Brain microvascular endothelial cell (primary cell): ENCODE results near the gene SLFN12.

ENCODE experiments used
- DNase-seq: peaks from one replicate; pipeline ENCODE4 v3.0.0-alpha.2; 2020
- H3K27ac ChIP-seq: fragments of 250-450 bp; sonication (Bioruptor Pico); 2 replicates; pipeline ENCODE4 v1.5.1; 2020; ENCODE audit warnings: mild to moderate bottlenecking, moderate library complexity
- H3K27me3 ChIP-seq: fragments of 250-450 bp; sonication (Bioruptor Pico); replicated peaks from 2 replicates; pipeline ENCODE4 v1.5.1; 2020; ENCODE audit warnings: mild to moderate bottlenecking
- H3K36me3 ChIP-seq: fragments of 250-450 bp; sonication (Bioruptor Pico); replicated peaks from 2 replicates; pipeline ENCODE4 v1.5.1; 2020; ENCODE audit warnings: mild to moderate bottlenecking
- H3K4me3 ChIP-seq: 2 replicates; pipeline ENCODE4 v1.5.1; 2011; ENCODE audit warnings: low read depth, mild to moderate bottlenecking, control low read depth, low read length, moderate library complexity
- CTCF ChIP-seq: IDR thresholded peaks from 2 replicates; pipeline ENCODE4 v1.5.1; 2011; ENCODE audit warnings: low read depth, mild to moderate bottlenecking, moderate library complexity, low read length, control low read depth, inconsistent platforms; ENCODE audit errors: missing control alignments
- in situ Hi-C: cut with HindIII; loops from 2 replicates; pipeline ENCODE4 v1.10.0; 2017; ENCODE audit warnings: low sequenced_read_pairs, low pct_ligation_motif_present

The SLFN12 gene

DNA sequence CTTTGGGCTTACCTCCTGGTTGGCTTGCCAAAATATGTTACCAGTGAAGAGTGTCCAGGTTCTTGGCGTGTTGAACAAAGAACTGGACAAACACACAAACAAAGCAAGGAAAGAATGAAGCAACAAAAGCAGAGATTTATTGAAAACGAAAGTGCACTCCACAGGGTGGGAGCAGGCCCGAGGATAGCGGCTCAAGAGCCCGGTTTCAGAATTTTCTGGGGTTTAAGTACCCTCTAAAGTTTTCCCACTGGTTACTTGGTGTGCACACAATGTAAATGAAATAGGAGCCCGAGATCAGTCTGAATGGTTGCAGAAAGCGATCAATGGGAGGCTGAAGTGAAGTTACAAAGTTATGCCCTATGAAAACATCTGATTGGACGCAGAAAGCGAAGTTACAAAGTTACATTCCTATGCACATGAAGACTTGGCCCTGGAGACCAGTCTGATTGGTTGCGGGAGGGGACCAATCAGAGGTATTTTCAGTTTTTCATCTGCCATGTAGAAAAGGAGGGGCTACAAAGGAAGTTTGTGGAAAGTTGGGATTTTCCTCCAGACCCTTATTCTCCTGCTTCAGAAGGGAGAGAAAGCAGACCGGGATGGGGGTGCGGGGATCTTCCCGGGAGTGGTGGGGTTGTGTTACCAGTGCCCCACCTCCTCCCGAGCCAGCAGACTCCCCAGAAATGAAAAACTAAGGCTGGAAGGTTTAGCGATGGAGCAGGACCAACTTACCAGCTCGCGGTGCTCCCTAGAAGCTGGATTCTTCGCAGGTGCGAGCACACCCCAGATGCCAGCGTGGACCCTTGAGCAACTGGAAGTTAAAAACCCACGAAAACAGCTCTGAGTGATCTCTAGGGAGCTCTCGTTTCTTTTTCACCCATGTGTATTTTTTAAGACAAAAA lies at the start of gene SLFN12:
SLFN12 (minus strand) TSS at position 325 of the 899 bp plus-strand sequence. CDS start 9,472 bp downstream, outside the sequence.
- in situ Hi-C loops: no loop called here
- Histone ChIP-seq H3K36me3 (no peaks in the 10 kb centered on the region), H3K27me3 (no peaks in the 10 kb centered on the region), H3K27ac (peak within 1 kb of the TSS; percentile 75), H3K4me3 (peak within 1 kb of the TSS; percentile 69)
- TF ChIP-seq CTCF: no peak
- peak; percentile 95 for DNase-seq

GRCh38 chr17:35479271-35479670 lies 47.0 kb upstream of the SLFN12 start:
- H3K4me3 ChIP-seq: no peak overlapping the region
- H3K36me3 ChIP-seq: no peaks in the 10 kb centered on the region
- no peak for DNase-seq
- H3K27ac ChIP-seq: no peak overlapping the region
- no peak for TF ChIP-seq CTCF
- in situ Hi-C loops: no loop called here
- H3K27me3 ChIP-seq: peaks cover 34% of the 10 kb centered on the region

DNA sequence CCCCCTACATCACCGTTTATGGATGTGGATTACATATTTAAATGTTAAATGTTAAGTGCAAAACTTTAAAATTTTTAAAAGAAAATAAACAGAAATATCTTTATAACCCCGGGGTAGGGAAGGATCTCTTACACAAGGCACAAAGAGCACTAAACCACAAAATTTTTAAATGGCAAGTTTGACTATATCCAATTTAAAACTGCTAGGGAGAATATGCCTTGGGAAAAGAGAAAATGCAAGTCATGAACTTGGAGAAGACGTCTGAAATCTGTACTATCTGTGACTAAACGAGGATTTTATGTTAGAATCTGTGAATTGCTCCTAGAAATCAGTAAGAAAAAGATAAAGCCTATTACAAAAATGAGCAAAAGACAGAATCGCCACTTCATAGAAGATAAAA lies 44.9 kb upstream of the SLFN12 start:
- Histone ChIP-seq H3K27ac (no peak overlapping the region), H3K4me3 (no peak overlapping the region), H3K36me3 (no peaks in the 10 kb centered on the region), H3K27me3 (peaks cover 33% of the 10 kb centered on the region)
- DNase-seq: no peak
- in situ Hi-C loops: no loop called here
- no peak for TF ChIP-seq CTCF

DNA sequence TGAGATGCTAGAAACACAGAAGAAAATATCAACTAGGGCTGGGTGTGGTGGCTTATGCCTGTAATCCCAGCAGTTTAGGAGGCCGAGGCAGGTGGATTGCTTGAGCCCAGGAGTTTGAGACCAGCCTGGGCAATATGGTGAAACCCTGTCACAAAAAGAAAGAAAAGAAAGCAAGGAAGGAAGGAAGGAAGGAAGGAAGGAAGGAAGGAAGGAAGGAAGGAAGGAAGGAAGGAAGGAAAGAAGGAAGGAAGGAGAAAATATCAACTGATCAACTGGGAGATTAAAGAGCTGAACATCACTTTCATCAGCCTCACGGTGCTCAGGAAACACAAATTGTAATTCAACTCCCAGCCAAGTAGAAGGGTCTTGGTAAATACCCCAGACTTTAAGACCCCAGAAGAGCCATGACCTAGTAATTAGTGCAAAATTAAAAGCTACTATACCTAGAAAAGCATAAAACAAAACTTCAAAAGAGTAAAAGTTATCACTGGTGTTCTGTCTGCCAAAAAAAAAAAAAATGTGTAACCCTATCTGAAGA lies 44.1 kb upstream of the SLFN12 start:
- no peak for DNase-seq
- peaks cover 33% of the 10 kb centered on the region for H3K27me3 ChIP-seq
- no peak for TF ChIP-seq CTCF
- no peak overlapping the region for H3K4me3 ChIP-seq
- in situ Hi-C loops: no loop called here
- no peaks in the 10 kb centered on the region for H3K36me3 ChIP-seq
- H3K27ac ChIP-seq: no peak overlapping the region

DNA sequence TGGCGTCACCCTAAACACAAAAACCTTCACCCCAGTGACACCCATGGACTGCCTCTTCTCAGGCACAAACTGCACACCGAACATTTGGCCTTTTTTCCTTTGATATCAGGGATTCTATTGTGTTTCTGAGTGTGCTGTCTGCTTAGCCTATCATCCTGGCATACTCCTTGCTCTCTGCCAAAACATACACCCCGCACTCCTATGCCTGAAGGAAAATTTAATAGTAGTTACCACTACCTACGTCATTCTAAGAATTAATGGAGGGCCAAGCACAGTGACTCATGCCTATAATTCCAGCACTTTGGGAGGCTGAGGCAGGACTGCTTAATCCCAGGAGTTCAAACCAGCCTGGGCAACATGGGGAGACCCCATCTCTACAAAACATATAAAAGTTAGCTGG lies 36.2 kb upstream of the SLFN12 start:
- no peak overlapping the region for H3K4me3 ChIP-seq
- in situ Hi-C loops: no loop called here
- no peak overlapping the region for H3K27ac ChIP-seq
- H3K36me3 ChIP-seq: no peaks in the 10 kb centered on the region
- no peak for DNase-seq
- peaks cover under 1% of the 10 kb centered on the region for H3K27me3 ChIP-seq
- no peak for TF ChIP-seq CTCF
